H9 (cell line): ENCODE results near the gene IL17A. TPM values are rescaled to one million over a fixed set of nuclear protein-coding genes. Genes with fewer than 3 reads are reported as not detected.

Experiments
- DNase-seq: peaks from one replicate; pipeline ENCODE4 v3.0.0-alpha.2; 2017
- H2AFZ ChIP-seq: one replicate; pipeline ENCODE4 v1.6.1; 2013; ENCODE audit warnings: mild to moderate bottlenecking, low read length, control low read depth, moderate library complexity
- H2AK5ac ChIP-seq: 2 replicates; pipeline ENCODE4 v1.6.1; 2013; ENCODE audit warnings: low read length, control low read depth, mixed read lengths; ENCODE audit not compliant: insufficient read length
- H2BK120ac ChIP-seq: one replicate; pipeline ENCODE4 v1.6.1; 2013; ENCODE audit warnings: low read depth, mild to moderate bottlenecking, low read length, control low read depth, inconsistent platforms; ENCODE audit not compliant: poor library complexity, severe bottlenecking
- H2BK12ac ChIP-seq: 2 replicates; pipeline ENCODE4 v1.6.1; 2013; ENCODE audit warnings: low read length, control low read depth, mixed read lengths, low read depth; ENCODE audit not compliant: insufficient read length
- H2BK15ac ChIP-seq: 2 replicates; pipeline ENCODE4 v1.6.1; 2013; ENCODE audit warnings: low read depth, low read length, control low read depth
- H2BK20ac ChIP-seq: one replicate; pipeline ENCODE4 v1.6.1; 2013; ENCODE audit warnings: low read depth, mild to moderate bottlenecking, low read length, control low read depth, inconsistent platforms; ENCODE audit not compliant: poor library complexity, severe bottlenecking
- H2BK5ac ChIP-seq: 2 replicates; pipeline ENCODE4 v1.6.1; 2013; ENCODE audit warnings: low read length, control low read depth, mixed read lengths; ENCODE audit not compliant: insufficient read length
- H3K14ac ChIP-seq: 2 replicates; pipeline ENCODE4 v1.6.1; 2013; ENCODE audit warnings: low read length, control low read depth; ENCODE audit not compliant: insufficient read depth
- H3K18ac ChIP-seq: 2 replicates; pipeline ENCODE4 v1.6.1; 2013; ENCODE audit warnings: low read depth, mild to moderate bottlenecking, mixed read lengths, low read length, control low read depth; ENCODE audit not compliant: insufficient read length
- H3K23ac ChIP-seq: 2 replicates; pipeline ENCODE4 v1.6.1; 2013; ENCODE audit warnings: low read length, control low read depth, mixed read lengths, low read depth; ENCODE audit not compliant: insufficient read length
- H3K23me2 ChIP-seq: 2 replicates; pipeline ENCODE4 v1.6.1; 2013; ENCODE audit warnings: low read depth, mild to moderate bottlenecking, mixed read lengths, low read length, control low read depth; ENCODE audit not compliant: insufficient read length, poor library complexity, severe bottlenecking
- H3K27ac ChIP-seq: 2 replicates; pipeline ENCODE4 v1.5.1; 2013; ENCODE audit warnings: low read length, control low read depth, mixed read lengths, low read depth; ENCODE audit not compliant: insufficient read length
- H3K27me3 ChIP-seq: 2 replicates; pipeline ENCODE4 v1.6.1; 2013; ENCODE audit warnings: low read length, control low read depth, inconsistent platforms; ENCODE audit not compliant: insufficient read depth
- H3K4ac ChIP-seq: 2 replicates; pipeline ENCODE4 v1.6.1; 2013; ENCODE audit warnings: low read depth, mild to moderate bottlenecking, control low read depth, inconsistent platforms, low read length, moderate library complexity
- H3K4me1 ChIP-seq: 2 replicates; pipeline ENCODE4 v1.6.1; 2013; ENCODE audit warnings: low read length, control low read depth, inconsistent platforms; ENCODE audit not compliant: insufficient read depth
- H3K4me2 ChIP-seq: 2 replicates; pipeline ENCODE4 v1.6.1; 2013; ENCODE audit warnings: low read length, control low read depth, mixed read lengths; ENCODE audit not compliant: insufficient read length, insufficient read depth
- H3K56ac ChIP-seq: 2 replicates; pipeline ENCODE4 v1.6.1; 2013; ENCODE audit warnings: low read depth, mild to moderate bottlenecking, mixed read lengths, low read length, control low read depth; ENCODE audit not compliant: insufficient read length
- H3K79me1 ChIP-seq: 2 replicates; pipeline ENCODE4 v1.6.1; 2013; ENCODE audit warnings: low read depth, mild to moderate bottlenecking, moderate library complexity, low read length, control low read depth, inconsistent platforms; ENCODE audit not compliant: insufficient read depth, poor library complexity, severe bottlenecking
- H3K79me2 ChIP-seq: 2 replicates; pipeline ENCODE4 v1.6.1; 2013; ENCODE audit warnings: low read length, control low read depth, inconsistent platforms; ENCODE audit not compliant: insufficient read depth
- H3K9ac ChIP-seq: 2 replicates; pipeline ENCODE4 v1.6.1; 2013; ENCODE audit warnings: low read length, control low read depth, mixed read lengths; ENCODE audit not compliant: insufficient read length; ENCODE audit errors: extremely low read depth
- H3K9me3 ChIP-seq: one replicate; pipeline ENCODE4 v1.6.1; 2013; ENCODE audit warnings: low read depth, low read length, inconsistent platforms; ENCODE audit not compliant: control insufficient read depth
- H3T11ph ChIP-seq: one replicate; pipeline ENCODE4 v1.6.1; 2013; ENCODE audit warnings: mild to moderate bottlenecking, low read length, control low read depth, inconsistent platforms
- H4K20me1 ChIP-seq: one replicate; pipeline ENCODE4 v1.6.1; 2013; ENCODE audit not compliant: control insufficient read depth, insufficient read length, insufficient read depth
- H4K5ac ChIP-seq: 2 replicates; pipeline ENCODE4 v1.6.1; 2013; ENCODE audit warnings: low read depth, mild to moderate bottlenecking, mixed read lengths, low read length, control low read depth; ENCODE audit not compliant: insufficient read length
- H4K8ac ChIP-seq: replicated peaks from 2 replicates; pipeline ENCODE4 v1.6.1; 2013; ENCODE audit warnings: low read length, control low read depth, mixed read lengths, low read depth; ENCODE audit not compliant: insufficient read length
- H4K91ac ChIP-seq: 2 replicates; pipeline ENCODE4 v1.6.1; 2013; ENCODE audit warnings: low read depth, mild to moderate bottlenecking, moderate library complexity, mixed read lengths, low read length, control low read depth; ENCODE audit not compliant: insufficient read length
- H3K27ac Mint-ChIP-seq, 3 experiments: 2 replicates in 2 of 3; 3 replicates in 1 of 3; pipeline ENCODE4 v1.8.0; 2020 to 2021; ENCODE audit warnings: mixed read lengths in 3 of 3, mild to moderate bottlenecking in 1 of 3, moderate library complexity in 1 of 3
- H3K27me3 Mint-ChIP-seq: 2 replicates; pipeline ENCODE4 v1.8.0; 2021; ENCODE audit warnings: low read depth, mild to moderate bottlenecking, moderate library complexity, mixed read lengths
- H3K36me3 Mint-ChIP-seq, 3 experiments: 2 replicates in 2 of 3; 3 replicates in 1 of 3; pipeline ENCODE4 v1.8.0; 2020 to 2021; ENCODE audit warnings: low read depth in 3 of 3, mixed read lengths in 3 of 3; ENCODE audit not compliant: insufficient read depth in 1 of 3
- H3K4me1 Mint-ChIP-seq, 2 experiments: 2 replicates each; pipeline ENCODE4 v1.8.0; 2020; ENCODE audit warnings: mixed read lengths in 2 of 2
- H3K4me3 Mint-ChIP-seq, 2 experiments: 2 replicates in 1 of 2; 3 replicates in 1 of 2; pipeline ENCODE4 v1.8.0; 2020 to 2021; ENCODE audit warnings: mild to moderate bottlenecking in 2 of 2, mixed read lengths in 2 of 2, moderate library complexity in 1 of 2
- H3K9me3 Mint-ChIP-seq, 2 experiments: 2 replicates in 1 of 2; 3 replicates in 1 of 2; pipeline ENCODE4 v1.8.0; 2020; ENCODE audit warnings: mild to moderate bottlenecking in 2 of 2, mixed read lengths in 2 of 2, moderate library complexity in 1 of 2
- CTCF ChIP-seq: fragments of 200-600 bp; sonication (generic); conservative IDR thresholded peaks from 3 replicates; pipeline ENCODE4 v1.8.0; 2021; ENCODE audit warnings: antibody characterized with exemption, mild to moderate bottlenecking
- WGBS: extraction: QIAGEN DNeasy Blood & Tissue Kit; methylation state at CpG from one replicate; pipeline ENCODE4 v1.1.7; 2013; ENCODE audit warnings: missing lambda C conversion rate, low lambda C conversion rate, mixed read lengths; ENCODE audit not compliant: insufficient read length; ENCODE audit errors: extremely low coverage; 5-methylcytosine and 5-hydroxymethylcytosine counted together
- total RNA-seq: library from RNA; stranded (reverse); gene quantifications from 2 replicates; pipeline ENCODE4 v1.2.1, GENCODE V29; 2021

IL17A gene
- total RNA-seq, 1 experiment from 2014 or later, result not detected

GRCh38 chr6:52160472-52161104, 25.6 kb upstream of the IL17A start:
- DNase-seq, result no peak
- H3K4me1 Mint-ChIP-seq, result peaks cover 19 to 20% of the 10 kb centered on the region in 2 experiments
- Histone ChIP-seq H3K4me1 (peaks cover 11% of the 10 kb centered on the region), H4K20me1 (no peaks in the 10 kb centered on the region), H3K79me2 (no peaks in the 10 kb centered on the region), H3K27ac (no peak overlapping the region), H4K5ac (no peak overlapping the region), H3K18ac (no peak overlapping the region), H3K4me2 (no peak overlapping the region), H2BK5ac (no peak overlapping the region), H3K79me1 (no peaks in the 10 kb centered on the region), H4K8ac (no peak overlapping the region), H3K4ac (no peak overlapping the region), H2BK20ac (no peak overlapping the region), H4K91ac (no peak overlapping the region), H3T11ph (no peak overlapping the region), H2BK120ac (no peak overlapping the region), H3K23me2 (no peaks in the 10 kb centered on the region), H3K27me3 (no peaks in the 10 kb centered on the region), H3K23ac (no peak overlapping the region), H2AFZ (no peak overlapping the region), H3K9ac (no peak overlapping the region), H3K14ac (no peak overlapping the region), H2BK12ac (no peak overlapping the region), H2AK5ac (no peak overlapping the region), H3K9me3 (no peaks in the 10 kb centered on the region), H2BK15ac (no peak overlapping the region), H3K56ac (no peak overlapping the region)
- no peak overlapping the region for H3K4me3 Mint-ChIP-seq
- no peak overlapping the region for H3K27ac Mint-ChIP-seq
- no peaks in the 10 kb centered on the region; the same call in 1 of the 2 replicates for H3K27me3 Mint-ChIP-seq
- H3K36me3 Mint-ChIP-seq, result peaks cover 2 to 17% (median 14%) of the 10 kb centered on the region in 3 experiments
- no peak for TF ChIP-seq CTCF
- WGBS, result no CpG with 5 or more reads among the region's 4 CpGs
- peaks cover 19% of the 10 kb centered on the region in 2 experiments for H3K9me3 Mint-ChIP-seq
